ENCODE data around the gene FBXO27.
"Not testable (repeated sequence)": the region's sequence is repeated elsewhere in the genome, so short reads cannot be mapped to it uniquely, and the experiment has no call there.

The FBXO27 gene

DNA sequence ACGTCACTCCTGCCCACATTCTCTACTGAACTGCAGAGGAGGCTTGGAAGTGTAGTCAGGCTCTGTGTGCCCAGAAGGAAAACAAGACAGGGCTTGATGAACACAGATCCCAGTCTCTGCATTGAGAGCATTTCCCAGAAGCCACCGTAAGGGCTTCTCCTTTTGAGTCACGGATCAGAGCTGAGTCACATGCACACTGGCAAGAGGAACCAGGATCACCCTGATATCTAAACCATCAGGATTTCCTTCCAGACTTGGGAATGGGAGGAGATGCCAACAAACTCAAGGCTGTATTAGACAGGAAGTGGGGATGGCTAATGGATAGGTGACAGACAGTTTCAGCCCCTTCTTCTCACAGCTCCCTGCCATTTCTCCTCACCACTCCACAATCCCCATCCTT is 39.1 kb downstream of the FBXO27 start:
- no peak overlapping the region for H3K4me3 ChIP-seq (ENCODE audit: low read depth, low read length)
- DNase-seq (ENCODE audit: low read depth): no peak

DNA sequence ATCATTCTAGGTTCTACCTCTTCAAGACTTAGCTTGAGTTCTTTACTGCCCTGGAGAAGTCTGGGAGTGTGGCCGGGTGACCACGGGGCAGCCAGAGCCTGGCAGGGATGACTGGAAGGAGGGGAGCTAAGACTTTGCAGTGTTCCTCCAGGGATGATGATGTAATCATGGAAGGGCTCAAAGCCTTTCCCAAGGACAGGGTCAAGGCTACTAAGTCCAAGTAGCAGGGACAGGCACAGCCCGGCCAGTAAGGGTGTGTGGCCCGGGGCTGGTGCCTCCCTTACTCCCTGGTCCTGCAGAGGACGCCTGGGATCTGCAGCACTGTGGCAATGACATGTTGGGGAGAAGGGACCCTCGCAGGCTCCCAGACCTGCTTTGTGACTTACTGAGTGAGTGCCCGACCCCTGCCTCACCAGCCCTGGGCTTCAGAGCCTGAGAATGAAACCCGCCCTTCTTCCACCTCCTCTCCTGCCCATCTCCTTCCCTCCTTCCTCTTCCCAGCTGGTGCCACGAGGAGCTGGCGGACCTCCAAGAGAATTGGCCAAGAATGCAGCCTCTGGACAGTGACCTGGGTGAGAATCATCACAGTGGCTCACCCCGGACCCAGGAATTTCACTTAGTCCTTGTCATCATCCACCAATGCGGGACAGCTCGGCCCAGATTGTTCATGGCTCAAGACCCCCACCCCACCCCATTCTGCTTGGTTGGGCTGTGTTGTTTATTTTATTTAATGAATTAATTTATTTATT is 41.2 kb downstream of the FBXO27 start:
- no peak for DNase-seq (ENCODE audit: low read depth)
- TF ChIP-seq, protein P1, sequence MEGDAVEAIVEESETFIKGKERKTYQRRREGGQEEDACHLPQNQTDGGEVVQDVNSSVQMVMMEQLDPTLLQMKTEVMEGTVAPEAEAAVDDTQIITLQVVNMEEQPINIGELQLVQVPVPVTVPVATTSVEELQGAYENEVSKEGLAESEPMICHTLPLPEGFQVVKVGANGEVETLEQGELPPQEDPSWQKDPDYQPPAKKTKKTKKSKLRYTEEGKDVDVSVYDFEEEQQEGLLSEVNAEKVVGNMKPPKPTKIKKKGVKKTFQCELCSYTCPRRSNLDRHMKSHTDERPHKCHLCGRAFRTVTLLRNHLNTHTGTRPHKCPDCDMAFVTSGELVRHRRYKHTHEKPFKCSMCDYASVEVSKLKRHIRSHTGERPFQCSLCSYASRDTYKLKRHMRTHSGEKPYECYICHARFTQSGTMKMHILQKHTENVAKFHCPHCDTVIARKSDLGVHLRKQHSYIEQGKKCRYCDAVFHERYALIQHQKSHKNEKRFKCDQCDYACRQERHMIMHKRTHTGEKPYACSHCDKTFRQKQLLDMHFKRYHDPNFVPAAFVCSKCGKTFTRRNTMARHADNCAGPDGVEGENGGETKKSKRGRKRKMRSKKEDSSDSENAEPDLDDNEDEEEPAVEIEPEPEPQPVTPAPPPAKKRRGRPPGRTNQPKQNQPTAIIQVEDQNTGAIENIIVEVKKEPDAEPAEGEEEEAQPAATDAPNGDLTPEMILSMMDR (IDR thresholded peaks at IDR 0.05; ENCODE audit: insufficient read depth, low read depth, low read length, missing control alignments): no peak
- no peak overlapping the region for H3K4me3 ChIP-seq (ENCODE audit: low read depth, low read length)

More for the DNA sequence above, 39.1 kb downstream of the FBXO27 start:
- TF ChIP-seq, protein P1 (IDR thresholded peaks at IDR 0.05; ENCODE audit: insufficient read depth, low read depth, low read length, missing control alignments): no peak

DNA sequence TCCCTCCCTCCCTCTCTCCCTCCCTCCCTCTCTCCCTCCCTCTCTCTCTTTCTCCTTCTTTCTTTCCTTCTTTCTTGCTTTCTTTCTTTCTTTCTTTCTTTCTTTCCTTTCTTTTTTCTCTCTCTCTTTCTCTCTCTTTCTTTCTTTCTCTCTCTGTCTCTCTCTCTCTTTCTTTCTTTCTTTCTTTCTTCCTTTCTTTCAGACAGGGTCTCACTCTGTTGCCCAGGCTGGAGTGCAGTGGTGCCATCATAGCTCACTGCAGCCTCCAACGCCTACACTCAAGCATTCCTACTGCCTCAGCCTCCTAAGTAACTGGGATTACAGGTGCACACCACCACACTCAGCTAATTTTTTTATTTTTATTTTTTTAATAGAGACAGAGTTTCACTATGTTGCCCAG is 42.7 kb downstream of the FBXO27 start:
- not testable (repeated sequence) for DNase-seq (ENCODE audit: low read depth); H3K4me3 ChIP-seq (ENCODE audit: low read depth, low read length)

DNA sequence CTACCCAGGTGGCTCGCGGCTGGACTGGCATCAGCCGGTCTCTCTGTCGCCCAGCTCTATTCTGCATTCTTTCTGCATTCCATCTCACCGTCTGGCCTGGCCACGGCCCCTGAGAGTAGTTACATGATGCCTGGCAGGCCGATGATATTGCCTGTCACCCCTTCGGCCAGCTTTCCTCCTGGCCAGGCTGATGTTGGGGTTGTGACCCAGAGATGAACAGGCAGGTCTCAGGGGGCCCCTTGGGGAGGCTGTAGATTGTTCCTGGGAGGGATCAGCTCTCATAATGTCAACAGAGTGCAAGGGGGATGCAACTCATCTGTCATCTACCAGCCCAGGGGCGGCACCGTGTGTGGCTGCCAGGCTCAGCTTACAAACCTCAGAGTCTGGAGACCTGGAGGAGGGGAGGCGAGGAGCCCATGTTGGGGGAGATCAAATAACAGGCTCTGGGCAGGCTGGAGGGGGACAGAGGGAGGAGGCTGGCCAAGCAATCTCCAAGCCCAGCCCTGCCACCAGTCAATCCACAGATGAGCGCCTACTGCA is 43.2 kb downstream of the FBXO27 start:
- TF ChIP-seq, protein P1 (IDR thresholded peaks at IDR 0.05; ENCODE audit: insufficient read depth, low read depth, low read length, missing control alignments): no peak
- DNase-seq (ENCODE audit: low read depth): no peak
- no peak overlapping the region for H3K4me3 ChIP-seq (ENCODE audit: low read depth, low read length)

DNA sequence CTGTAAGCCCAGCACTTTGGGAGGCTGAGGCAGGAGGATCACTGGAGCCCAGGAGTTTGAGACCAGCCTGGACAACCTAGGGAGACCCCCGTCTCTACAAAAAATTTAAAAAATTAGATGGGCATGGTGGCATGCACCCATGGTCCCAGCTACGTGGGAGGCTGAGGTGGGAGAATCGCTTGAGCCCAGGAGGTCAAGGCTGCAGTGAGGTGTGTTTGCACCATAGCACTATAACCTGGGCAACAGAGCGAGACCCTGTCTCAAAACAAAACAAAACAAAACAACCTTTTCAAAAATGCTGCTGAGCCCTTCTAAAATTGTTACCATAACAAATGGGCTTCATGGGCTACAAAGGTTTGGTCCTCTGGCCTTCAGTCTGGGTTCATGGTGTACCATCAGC is 43.7 kb downstream of the FBXO27 start:
- not testable (repeated sequence) for H3K4me3 ChIP-seq (ENCODE audit: low read depth, low read length); DNase-seq (ENCODE audit: low read depth)

DNA sequence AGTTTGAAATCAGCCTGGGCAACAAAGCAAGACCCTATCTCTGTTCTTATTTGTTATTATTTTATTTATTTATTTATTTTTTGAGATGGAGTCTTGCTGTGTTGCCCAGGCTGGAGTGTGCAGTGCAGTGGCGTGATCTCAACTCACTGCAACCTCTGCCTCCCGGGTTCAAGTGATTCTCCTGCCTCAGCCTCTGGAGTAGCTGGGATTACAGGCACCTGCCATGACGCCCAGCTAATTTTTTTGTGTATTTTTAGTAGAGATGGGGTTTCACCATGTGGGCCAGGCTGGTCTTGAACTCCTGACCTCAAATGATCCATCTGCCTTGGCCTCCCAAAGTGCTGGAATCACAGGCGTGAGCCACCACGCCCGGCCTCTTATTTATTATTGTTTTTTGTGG is 44.6 kb downstream of the FBXO27 start:
- H3K4me3 ChIP-seq (ENCODE audit: low read depth, low read length); DNase-seq (ENCODE audit: low read depth): not testable (repeated sequence)

DNA sequence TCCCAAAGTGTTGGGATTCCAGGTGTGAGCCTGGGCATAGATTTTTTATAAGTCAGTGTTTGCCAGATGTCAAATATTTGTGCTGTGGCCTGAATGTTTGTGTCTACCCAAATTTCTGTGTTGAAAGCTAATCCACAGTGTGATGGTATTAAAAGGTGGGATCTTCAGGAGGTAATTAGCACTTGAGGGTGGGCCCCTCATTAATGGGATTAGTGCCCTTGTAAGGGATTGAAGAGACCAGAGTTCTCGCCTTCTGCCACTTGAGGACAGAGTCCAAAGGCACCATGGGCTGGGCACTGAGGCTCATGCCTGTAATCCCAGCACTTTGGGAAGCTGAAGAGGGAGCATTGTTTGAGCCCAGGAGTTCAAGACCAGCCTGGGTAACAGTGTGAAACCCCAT is 47.1 kb downstream of the FBXO27 start:
- TF ChIP-seq, protein P1 (IDR thresholded peaks at IDR 0.05; ENCODE audit: insufficient read depth, low read depth, low read length, missing control alignments): no peak
- DNase-seq (ENCODE audit: low read depth): no peak

DNA sequence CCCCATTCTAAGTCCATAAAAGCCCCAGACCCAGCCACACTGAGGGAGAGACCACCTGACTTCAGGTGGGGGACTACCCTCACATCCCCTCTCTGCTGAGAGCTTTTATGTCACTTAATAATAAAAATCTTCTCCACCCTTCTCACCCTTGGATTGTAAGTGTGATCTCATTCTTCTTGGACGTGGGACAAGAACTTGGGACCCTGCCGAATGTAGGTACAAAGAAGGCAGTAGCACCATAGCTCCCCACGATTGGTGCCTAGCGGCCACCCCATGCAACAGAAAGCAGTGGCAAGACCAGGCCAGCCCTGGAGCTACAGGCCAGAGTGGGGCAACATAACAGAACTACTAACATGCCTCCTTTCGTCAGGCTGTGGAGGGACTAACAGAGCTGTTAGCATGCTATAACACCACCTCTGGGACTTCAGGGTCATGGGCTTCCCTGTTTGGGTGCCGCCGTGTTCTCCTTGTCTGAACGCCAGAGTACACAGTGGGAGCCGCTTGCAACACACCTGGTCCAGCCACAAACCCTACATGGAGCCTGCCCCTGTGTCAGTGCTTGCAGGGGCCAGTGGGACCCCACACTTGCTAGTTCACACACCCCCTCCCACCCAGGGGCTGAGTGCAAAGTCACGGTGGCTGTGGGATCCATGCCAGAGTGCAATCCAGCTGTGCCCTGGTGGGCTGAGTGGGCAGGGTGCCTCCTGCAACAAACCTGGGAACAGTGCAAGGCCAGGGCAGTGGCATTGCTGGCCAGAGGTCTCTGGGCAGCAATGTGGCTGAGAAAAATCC is 51.6 kb downstream of the FBXO27 start:
- DNase-seq (ENCODE audit: low read depth): no peak
- no peak overlapping the region for H3K4me3 ChIP-seq (ENCODE audit: low read depth, low read length)
- TF ChIP-seq, protein P1 (IDR thresholded peaks at IDR 0.05; ENCODE audit: insufficient read depth, low read depth, low read length, missing control alignments): no peak

More for the DNA sequence above, 47.1 kb downstream of the FBXO27 start:
- H3K4me3 ChIP-seq (ENCODE audit: low read depth, low read length): no peak overlapping the region

Data from GM12865 (cell line).